ENCODE measurements around the gene MT1A. TPM values are rescaled to one million over a fixed set of nuclear protein-coding genes. Genes with fewer than 3 reads are reported as not detected.

MT1A gene
- total RNA-seq, result 100 to 1,000 TPM in 1 of 2 donors, 10 to 100 TPM in 1; 52.7 to 104 TPM
- long read RNA-seq, donor 1, result 0 reads
- long read RNA-seq, donor 2, partial matches to known transcripts, result 2 of 8 reads
- long read RNA-seq, donor 2, other reads (novel, unspliced or antisense), result 2 of 8 reads

DNA sequence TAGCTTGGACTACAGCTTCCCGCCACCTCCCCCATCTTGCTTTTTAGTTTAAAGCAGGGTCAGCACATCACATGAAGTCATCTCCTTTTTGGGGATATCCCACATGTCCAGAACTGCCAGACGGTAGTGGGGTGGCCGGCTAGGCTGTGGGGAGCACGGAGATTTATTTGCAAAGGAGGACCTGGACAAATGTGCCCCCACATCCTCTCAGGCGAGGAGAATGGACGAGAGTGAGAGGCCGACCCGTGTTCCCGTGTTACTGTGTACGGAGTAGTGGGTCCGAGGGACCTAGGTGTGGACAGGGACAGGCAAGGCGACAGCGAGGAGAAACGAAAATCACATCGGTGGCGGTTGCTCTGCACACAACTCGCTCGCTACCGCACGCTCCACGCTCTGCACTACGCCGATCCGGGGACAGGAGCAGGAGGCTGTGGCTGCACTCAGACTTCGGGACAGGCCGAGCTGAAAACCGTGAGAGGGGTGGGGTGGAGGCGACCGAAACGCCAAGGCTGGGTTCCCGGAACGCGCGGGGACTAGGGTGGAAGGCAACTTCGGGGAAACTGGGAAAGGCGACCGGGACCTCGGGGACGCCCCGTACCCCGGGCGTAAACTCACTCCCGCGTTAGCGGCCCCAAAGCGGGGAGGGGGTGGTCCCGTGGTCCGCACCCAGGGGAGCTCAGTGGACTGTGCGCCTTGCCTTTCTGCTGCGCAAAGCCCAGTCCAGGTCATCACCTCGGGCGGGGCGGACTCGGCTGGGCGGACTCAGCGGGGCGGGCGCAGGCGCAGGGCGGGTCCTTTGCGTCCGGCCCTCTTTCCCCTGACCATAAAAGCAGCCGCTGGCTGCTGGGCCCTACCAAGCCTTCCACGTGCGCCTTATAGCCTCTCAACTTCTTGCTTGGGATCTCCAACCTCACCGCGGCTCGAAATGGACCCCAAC is at the start of gene MT1A:
Gene MT1A, plus strand, starts transcription at position 853 of the 937 bp plus-strand sequence. Its CDS starts 73 bp downstream, at position 926.
- DNase-seq (ENCODE audit: low spot score), result peak; percentile 96

DNA sequence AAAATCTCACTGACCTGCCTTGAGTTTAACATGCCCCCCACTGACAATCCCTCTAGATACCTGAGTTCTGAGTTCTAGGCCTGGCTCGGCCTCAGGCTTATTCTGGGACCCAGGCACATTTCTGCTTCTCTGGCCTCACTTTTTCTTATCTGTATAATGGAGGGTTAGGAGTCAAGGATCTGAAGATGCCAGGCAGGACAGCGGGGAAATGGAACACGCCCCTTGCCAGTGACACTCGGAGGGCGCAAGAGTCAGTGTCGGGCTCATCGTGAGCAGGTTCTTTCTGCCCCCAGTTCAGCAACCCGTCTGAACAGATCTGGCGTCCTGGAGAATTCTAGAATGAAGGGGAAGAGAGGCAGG is 49.7 kb upstream of the MT1A start:
- intact Hi-C loops (cut with DNase I), result loop anchor here in 1 of 2 donors (10.0 kb wide), 1 partner anchor 106 kb away; no protein-coding TSS in a partner anchor
- DNase-seq (ENCODE audit: low spot score), result no peak

More for the DNA sequence above, at the start of gene MT1A:
- intact Hi-C loops (cut with DNase I), result no loop called here

DNA sequence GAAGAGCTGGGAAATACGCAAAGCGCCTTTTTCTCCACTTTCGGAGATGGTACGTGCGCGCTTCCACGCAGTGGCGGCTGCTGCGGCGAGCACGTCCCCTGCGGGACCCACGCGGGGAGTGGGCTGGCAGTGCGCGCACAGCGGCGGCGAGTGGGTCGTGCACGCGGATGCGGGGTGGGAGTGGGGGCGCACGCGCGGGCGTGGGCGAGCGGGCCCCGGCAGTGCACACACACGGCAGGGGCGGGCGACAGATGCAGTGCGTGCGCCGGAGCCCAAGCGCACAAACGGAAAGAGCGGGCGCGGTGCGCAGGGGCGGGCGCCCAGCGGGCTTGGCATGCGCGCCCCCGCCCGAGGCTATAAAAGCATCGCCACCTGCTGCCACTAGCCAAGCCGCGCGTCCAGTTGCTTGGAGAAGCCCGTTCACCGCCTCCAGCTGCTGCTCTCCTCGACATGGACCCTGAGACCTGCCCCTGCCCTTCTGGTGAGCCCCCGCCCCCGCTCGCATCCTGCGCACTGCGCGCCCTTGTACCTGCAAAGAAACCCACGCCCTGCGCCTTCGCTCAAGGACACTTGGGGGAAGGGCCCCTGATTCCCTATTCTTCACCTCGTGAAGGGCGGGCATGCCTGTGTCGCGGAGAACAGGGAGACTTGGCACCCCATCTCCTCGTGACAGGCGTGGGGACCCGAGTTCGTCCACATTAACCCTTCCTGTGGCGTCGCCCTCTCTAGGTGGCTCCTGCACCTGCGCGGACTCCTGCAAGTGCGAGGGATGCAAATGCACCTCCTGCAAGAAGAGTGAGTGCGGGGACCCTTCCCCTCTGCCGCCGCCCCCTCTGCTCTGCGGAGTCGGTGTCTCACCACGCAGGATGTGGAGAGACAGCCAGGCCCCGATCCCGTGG is 49.1 kb upstream of the MT1A start, which contains the start of gene MT3:
Gene MT3, plus strand, starts transcription at position 388 of the 899 bp plus-strand sequence. Its CDS starts 63 bp downstream, at position 451.
- no peak for DNase-seq (ENCODE audit: low spot score)
- intact Hi-C loops (cut with DNase I), result loop anchor here in 1 of 2 donors (10.0 kb wide), 1 partner anchor 105 kb away; no protein-coding TSS in a partner anchor

DNA sequence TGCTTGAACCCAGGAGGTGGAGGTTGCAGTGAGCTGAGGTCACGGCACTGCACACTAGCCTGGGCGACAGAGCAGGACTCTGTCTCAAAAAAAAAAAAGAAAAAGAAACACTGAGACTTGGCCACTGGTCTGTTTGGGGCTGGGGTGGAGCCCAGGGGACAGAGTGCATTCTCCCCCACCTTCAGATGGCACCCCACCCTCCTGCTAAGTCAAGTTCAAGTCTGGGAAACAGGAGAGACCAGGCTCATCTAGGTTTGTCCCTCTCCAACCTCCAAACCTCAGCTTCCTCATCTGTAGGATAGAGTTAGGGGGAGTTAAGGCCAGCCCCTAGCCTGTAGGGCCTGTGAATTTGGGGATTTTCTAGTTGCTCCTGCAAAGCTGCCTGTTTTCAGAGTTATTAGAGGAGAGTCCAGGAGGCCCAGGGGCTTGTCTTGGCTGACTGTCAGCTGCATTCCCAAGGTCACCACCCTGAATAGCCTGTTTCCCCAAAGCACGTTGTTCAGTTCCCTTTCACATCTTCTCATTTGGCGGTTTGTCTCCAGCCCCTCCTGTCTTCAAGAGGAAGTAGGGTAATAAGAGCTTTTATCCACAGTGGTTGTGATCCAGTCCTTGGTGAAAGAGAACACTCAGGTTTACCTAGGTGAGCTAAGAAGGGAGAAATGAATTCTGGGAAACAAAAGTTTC is 46.9 kb upstream of the MT1A start:
- no peak for DNase-seq (ENCODE audit: low spot score)
- intact Hi-C loops (cut with DNase I), result no loop called here

DNA sequence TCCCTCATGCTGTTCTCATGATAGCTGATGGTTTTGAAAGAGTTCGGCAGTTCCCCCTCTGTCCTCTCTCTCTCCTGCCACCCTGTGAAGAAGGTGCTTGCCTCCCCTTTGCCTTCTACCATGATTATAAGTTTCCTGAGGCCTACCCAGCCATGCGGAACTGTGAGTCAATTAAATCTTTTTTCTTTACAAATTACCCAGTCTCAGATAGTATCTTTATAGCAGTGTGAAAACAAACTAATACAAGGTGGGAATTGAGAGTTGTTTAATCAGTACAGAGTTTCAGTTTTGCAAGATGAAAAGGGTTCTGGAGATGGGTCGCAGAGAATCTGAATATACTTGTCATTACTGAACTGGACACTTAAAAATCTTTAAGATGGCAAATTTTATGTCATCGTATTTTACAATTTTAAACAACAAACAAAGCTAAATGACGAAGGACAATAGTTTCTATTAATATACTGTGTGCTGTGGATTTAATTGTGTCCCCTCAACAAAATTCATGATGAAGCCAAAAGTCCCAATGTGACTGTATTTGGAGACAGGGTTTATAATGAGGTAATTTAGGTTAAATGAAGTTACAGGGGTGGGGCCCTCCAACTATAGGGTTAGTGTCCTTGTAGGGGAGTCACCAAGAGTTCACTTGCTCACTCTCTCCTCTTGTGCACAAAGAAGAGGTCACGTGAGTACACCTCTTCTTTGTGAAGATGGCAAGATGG is 44.7 kb upstream of the MT1A start:
- intact Hi-C loops (cut with DNase I), result no loop called here
- DNase-seq (ENCODE audit: low spot score), result no peak

DNA sequence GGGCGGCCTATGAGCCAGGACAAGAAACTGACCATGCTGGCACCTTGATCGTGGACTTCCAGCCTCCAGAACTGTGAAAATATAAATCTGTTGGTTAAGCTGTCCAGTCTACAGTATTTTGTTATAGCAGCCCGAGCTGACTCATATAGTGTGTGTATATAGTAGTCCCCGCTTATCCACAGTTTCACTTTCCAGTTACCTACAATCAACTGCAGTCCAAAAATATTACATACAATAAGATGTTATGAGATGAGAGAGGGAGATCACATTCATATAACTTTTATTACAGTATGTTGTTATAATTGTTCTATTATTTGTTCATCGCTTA is 44.2 kb upstream of the MT1A start:
- intact Hi-C loops (cut with DNase I), result no loop called here
- DNase-seq (ENCODE audit: low spot score), result no peak

DNA sequence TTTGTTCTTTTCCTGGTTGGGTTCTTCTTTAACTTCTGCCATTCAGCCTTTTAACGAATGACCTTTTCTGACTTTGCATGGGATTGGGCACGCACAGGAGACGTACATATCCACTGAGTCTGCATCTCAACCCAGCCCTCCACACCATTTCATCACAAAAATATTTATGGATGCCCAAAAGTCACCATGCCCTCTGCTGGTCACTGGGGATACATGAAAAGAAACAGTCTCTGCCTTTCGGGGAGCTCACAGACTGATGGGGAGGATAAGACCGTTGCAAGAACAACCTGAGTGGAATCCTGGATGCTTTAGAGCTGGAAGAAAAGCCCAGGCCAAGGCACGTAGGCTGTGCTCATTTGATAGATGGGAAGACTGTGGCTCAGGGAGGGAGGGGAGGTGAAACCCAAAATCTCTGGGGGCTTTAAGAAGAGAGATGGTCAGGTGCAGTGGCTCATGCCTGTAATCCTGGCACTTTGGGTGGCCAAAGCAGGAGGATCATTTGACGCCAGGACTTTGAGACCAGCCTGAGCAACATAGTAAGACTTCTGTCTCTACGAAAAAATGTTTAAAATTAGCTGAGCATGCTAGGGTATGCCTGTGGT is 38.0 kb upstream of the MT1A start:
- DNase-seq (ENCODE audit: low spot score), result no peak
- intact Hi-C loops (cut with DNase I), result no loop called here

DNA sequence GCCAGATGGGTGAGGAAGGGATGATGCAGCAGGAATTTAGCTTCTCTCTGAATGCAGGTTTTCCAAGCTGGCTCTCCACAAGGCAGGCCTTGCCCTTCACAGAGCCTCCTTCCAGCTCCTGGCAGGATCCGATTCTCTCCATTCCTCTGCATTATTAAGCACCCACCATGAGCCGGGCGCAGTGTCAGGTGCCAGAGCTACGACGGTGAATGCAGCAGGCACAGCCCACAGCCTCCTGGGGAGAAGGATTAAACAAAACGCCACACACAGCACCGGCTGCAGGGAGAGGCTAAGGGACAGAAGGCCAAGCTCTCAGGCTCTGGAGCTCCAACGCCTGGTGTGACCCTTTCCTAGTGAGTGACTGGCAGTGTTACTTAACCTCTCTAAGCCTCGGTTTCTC is 37.1 kb upstream of the MT1A start:
- DNase-seq (ENCODE audit: low spot score), result peak; percentile 60
- intact Hi-C loops (cut with DNase I), result no loop called here

DNA sequence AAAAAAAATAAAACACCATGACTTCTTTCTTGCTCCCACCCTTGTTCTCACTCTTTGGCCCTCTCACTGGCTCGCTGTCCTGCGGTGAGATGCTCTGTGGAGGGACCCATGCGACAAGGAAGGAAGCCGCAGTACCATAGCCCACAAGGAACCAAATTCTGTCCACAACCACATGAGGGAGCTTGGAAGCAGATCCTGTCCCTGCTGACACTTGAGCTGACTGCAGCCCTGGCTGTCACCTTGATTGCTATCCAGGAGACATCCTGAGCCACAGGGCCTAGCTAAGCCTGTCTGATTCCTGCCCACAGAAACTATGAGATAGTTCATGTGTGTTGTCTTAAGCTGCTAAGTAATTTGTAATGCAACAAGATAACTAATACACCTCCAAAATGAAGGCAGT is 34.9 kb upstream of the MT1A start:
- intact Hi-C loops (cut with DNase I), result no loop called here
- no peak for DNase-seq (ENCODE audit: low spot score)

DNA sequence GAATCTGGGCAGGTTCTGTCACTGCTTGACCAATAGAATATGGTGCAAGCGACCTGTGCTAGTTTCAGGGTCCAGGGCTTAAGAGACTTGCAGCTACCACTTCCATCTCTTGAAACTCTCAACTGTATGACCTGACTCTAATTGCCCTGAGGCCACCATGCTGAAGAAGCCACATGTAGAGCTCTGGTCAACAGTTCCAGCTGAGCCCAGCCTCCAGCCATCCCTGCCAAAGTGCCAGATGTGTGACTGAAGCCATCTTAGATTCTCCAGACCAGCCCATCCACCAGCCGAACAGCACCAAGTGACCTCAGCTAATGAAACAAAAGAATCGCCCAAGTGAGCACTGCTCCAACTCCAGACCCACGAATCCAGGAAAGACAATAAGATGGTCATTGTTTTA is 33.5 kb upstream of the MT1A start:
- peak; percentile 73 for DNase-seq (ENCODE audit: low spot score)
- intact Hi-C loops (cut with DNase I), result no loop called here

DNA sequence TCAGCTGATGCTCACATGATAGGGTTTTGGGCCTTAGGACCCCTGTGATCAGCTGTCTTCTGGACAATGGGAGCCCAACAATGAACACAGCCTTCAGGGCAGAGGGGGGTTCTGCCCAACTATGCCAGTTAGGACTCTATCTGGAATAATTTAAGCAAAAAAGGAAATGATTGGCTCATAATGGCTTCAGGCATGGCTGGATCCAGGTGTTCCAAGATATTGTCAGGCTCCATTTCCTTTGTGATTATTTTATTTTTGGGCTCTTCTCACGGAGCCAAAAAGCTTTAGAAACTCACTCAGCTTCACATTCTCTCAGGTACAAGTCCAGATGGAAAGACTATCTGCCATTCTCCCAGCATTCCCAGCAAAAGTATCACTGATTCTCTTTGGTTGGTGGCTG is 33.0 kb upstream of the MT1A start:
- intact Hi-C loops (cut with DNase I), result no loop called here
- no peak for DNase-seq (ENCODE audit: low spot score)

DNA sequence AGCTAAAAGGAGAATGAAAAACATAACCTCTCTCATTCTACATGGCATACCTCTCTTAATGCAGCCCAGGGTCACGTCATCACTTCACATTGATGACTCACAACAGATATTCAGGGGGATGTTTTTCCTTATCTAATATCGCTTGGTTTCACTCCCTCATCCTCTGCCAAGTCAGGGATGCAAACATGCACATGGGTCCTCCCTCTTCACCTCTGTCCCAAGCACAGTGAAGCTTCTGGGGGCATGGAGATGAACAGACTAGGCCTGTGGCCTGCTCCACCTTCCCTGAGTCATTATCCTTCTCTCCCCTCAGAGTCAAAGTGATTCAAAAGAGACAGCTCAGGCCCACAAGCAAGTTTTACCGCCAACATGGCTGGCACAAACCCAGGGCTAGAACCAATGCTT is 32.4 kb upstream of the MT1A start:
- DNase-seq (ENCODE audit: low spot score), result peak; percentile 90
- intact Hi-C loops (cut with DNase I), result no loop called here

DNA sequence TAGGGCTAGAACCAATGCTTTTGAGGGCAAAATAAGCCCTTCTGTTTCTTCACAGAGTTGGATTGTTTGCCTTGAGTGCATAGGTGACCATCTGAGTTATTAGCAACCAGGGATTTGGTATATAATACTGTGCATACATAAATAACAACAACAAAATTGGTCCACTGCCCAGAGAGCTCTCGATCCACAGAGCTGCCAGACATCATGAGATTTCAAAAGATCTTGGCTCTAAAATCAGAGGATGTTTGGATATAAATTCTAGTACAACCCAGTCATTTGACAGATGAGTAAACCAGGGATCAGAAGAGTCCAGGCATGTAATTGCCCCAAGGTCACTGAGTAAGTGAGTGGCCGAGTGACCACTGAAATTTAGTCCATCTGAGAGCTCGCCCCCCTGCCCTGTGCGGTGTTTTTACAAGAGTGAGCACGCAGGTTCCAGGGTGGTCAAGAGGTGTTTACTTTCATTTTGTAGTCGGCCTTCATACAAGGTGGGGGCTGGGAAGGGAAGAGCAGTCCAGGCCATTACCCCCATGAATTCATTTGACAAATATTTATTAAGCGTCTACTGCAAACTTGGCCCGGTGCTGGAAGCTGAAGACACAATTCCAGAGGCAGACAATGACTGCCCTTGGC is 31.9 kb upstream of the MT1A start:
- intact Hi-C loops (cut with DNase I), result no loop called here
- DNase-seq (ENCODE audit: low spot score), result no peak

DNA sequence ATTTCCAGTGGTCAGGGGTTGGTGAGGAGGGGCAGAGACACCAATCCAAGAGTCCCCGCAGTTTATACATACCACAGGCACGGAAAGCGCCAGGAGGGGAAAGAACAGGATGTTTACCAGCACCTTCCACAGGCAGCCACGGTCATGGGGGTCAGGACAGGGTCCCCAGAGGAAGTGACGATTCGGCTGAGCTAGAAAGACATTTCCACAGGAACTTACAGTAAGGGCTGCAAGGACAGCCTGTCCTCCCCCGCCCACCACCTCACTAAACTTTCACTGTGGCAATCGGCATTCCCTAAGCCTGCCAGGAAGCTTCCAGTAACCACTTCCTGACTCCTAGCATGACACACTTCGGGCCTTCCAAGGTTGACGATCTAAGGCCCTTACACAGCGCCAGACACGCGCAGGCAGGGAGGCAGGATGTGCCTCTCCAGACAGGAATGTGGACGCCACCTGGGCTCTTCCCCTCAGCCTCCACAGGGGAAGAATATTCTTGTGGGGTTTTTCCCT is 31.3 kb upstream of the MT1A start:
- intact Hi-C loops (cut with DNase I), result no loop called here
- peak; percentile 96 for DNase-seq (ENCODE audit: low spot score)

DNA sequence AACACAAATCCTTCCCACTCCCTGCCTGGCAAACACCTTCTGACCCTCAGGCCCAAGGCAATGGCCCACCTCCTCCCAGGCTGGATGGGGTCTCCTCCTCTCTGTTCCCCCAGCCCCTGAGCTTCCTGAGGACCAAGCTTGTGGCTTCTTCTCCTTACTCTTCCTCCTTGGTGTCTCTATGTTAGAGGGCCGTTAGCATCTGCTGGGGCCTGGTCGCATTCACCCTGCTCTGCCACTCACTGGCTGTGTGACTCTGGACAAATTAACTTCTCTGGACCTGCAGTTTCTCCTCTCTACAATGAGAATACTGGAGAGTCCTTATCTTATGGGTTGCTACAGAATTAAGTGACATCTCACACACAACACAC is 30.8 kb upstream of the MT1A start:
- DNase-seq (ENCODE audit: low spot score), result no peak
- intact Hi-C loops (cut with DNase I), result no loop called here

DNA sequence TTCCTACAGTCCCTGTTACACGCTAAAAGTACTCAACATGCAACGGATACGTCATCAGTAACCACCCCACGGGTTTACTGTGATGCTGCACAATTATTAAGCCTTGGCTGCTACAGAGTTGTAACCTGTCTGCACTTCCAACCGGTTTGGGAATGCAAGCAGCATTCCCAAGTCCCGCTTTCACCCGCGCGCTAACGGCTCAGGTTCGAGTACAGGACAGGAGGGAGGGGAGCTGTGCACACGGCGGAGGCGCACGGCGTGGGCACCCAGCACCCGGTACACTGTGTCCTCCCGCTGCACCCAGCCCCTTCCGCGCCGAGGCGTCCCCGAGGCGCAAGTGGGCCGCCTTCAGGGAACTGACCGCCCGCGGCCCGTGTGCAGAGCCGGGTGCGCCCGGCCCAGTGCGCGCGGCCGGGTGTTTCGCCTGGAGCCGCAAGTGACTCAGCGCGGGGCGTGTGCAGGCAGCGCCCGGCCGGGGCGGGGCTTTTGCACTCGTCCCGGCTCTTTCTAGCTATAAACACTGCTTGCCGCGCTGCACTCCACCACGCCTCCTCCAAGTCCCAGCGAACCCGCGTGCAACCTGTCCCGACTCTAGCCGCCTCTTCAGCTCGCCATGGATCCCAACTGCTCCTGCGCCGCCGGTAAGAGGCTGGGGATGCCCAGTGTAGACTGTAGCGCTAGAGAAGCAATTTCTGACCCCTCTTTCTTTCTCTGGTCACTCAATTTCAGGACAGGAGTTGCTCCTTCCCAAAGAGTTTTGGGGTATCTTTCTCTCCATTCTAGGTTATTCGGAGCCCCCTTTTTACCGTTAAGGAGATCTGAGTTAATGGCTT is 30.2 kb upstream of the MT1A start, which contains the start of gene MT2A:
Gene MT2A, plus strand, starts transcription at position 542 of the 833 bp plus-strand sequence. Its CDS starts 72 bp downstream, at position 614.
- DNase-seq (ENCODE audit: low spot score), result peak; percentile 99
- intact Hi-C loops (cut with DNase I), result no loop called here

Measured in posterior vena cava (tissue), 2 donors.